OCI-LY7 (cell line): ENCODE results near the gene GPR153. TPM values are rescaled to one million over a fixed set of nuclear protein-coding genes. Genes with fewer than 3 reads are reported as not detected.
A peak's percentile ranks its signal among the peaks of the same experiment; 100 is the strongest.

Source experiments
- BruUV-seq: library from RNA; stranded (reverse); fragments of 400-500 nt; replicated peaks from 2 replicates; lab custom pipeline; 2021; lab: Mats Ljungman, UMichigan
- CTCF ChIA-PET: fragments of 300-600 bp; sonication (Branson Sonifier 250); formaldehyde crosslinking; loops from one replicate; lab custom pipeline; 2022; ENCODE audit warnings: antibody characterized with exemption; ENCODE audit not compliant: unreplicated experiment; lab: Charles Lee
- POLR2A ChIA-PET: fragments of 300-600 bp; sonication (Branson Sonifier 250); formaldehyde crosslinking; loops from one replicate; lab custom pipeline; 2022; ENCODE audit warnings: antibody characterized with exemption; lab: Charles Lee
- DNase-seq: peaks from one replicate; pipeline ENCODE4 v3.0.0-alpha.2; 2015; ENCODE audit warnings: low spot score
- H2AFZ ChIP-seq: fragments of 200-600 bp; sonication (generic), shearing (Covaris generic); 2 replicates; pipeline ENCODE4 v1.6.1; 2014; ENCODE audit warnings: mild to moderate bottlenecking, antibody characterized with exemption, low read length, moderate library complexity
- H3K27ac ChIP-seq: fragments of 200-600 bp; sonication (generic); 2 replicates; pipeline ENCODE4 v1.5.1; 2014; ENCODE audit warnings: mixed run types, low read depth, mild to moderate bottlenecking, moderate library complexity, low read length, inconsistent platforms; ENCODE audit not compliant: poor library complexity, severe bottlenecking
- H3K36me3 ChIP-seq: fragments of 200-600 bp; sonication (generic); 2 replicates; pipeline ENCODE4 v1.6.1; 2014; ENCODE audit warnings: mild to moderate bottlenecking, antibody characterized with exemption, low read length, moderate library complexity, mixed read lengths; ENCODE audit not compliant: insufficient read depth
- H3K4me1 ChIP-seq: fragments of 200-600 bp; sonication (generic); 2 replicates; pipeline ENCODE4 v1.5.1; 2014; ENCODE audit warnings: mild to moderate bottlenecking, low read length; ENCODE audit not compliant: insufficient read depth, poor library complexity, severe bottlenecking
- H3K4me2 ChIP-seq: fragments of 200-600 bp; sonication (generic); 2 replicates; pipeline ENCODE4 v1.6.1; 2014; ENCODE audit warnings: mild to moderate bottlenecking, low read length
- H3K4me3 ChIP-seq: fragments of 200-600 bp; sonication (generic); 2 replicates; pipeline ENCODE4 v1.5.1; 2014; ENCODE audit warnings: mild to moderate bottlenecking, low read depth, low read length; ENCODE audit not compliant: poor library complexity, severe bottlenecking
- H3K79me2 ChIP-seq: fragments of 200-600 bp; sonication (generic); 2 replicates; pipeline ENCODE4 v1.6.1; 2016; ENCODE audit warnings: low read depth, mild to moderate bottlenecking, low read length, moderate library complexity, mixed read lengths; ENCODE audit not compliant: insufficient read depth
- H3K9me2 ChIP-seq: fragments of 200-600 bp; sonication (generic); 2 replicates; pipeline ENCODE4 v1.6.1; 2016; ENCODE audit warnings: mild to moderate bottlenecking, low read length, mixed read lengths; ENCODE audit not compliant: insufficient read depth
- H3K9me3 ChIP-seq: fragments of 200-600 bp; sonication (generic); 2 replicates; pipeline ENCODE4 v1.6.1; 2014; ENCODE audit warnings: mild to moderate bottlenecking, mixed run types, low read length, mixed read lengths
- H4K20me1 ChIP-seq: fragments of 200-600 bp; sonication (generic); 2 replicates; pipeline ENCODE4 v1.6.1; 2014; ENCODE audit warnings: mild to moderate bottlenecking, antibody characterized with exemption, low read length, moderate library complexity, mixed read lengths; ENCODE audit not compliant: insufficient read depth
- EZH2phosphoT487 ChIP-seq: fragments of 200-600 bp; sonication (generic); IDR thresholded peaks from 2 replicates; pipeline ENCODE4 v1.6.1; 2018; ENCODE audit warnings: low read depth, borderline replicate concordance, mild to moderate bottlenecking, mixed run types, antibody characterized with exemption, low read length, moderate library complexity, mixed read lengths
- intact Hi-C: fragments of 100-400 bp; cut with micrococcal nuclease; formaldehyde crosslinking; loops from one replicate; pipeline ENCODE4 v1.10.0; 2022; ENCODE audit not compliant: unreplicated experiment
- total RNA-seq, 2 experiments: library from RNA; depleted of rRNA in 1 of 2; stranded (reverse); fragments of >200 nt in 1 of 2; shearing (Covaris generic) in 1 of 2; gene quantifications; 2 replicates each; pipeline ENCODE4 v1.2.3, GENCODE V29; 2014 to 2022
- TF ChIP-seq, protein P1 (sequence below): fragments of 200-600 bp; sonication (generic); conservative IDR thresholded peaks from 2 replicates; pipeline ENCODE4 v1.5.1; 2014; ENCODE audit warnings: mild to moderate bottlenecking, antibody characterized with exemption, low read length, moderate library complexity, mixed read lengths

The GPR153 gene
- total RNA-seq, 2 experiments from 2014 or later = not detected

DNA sequence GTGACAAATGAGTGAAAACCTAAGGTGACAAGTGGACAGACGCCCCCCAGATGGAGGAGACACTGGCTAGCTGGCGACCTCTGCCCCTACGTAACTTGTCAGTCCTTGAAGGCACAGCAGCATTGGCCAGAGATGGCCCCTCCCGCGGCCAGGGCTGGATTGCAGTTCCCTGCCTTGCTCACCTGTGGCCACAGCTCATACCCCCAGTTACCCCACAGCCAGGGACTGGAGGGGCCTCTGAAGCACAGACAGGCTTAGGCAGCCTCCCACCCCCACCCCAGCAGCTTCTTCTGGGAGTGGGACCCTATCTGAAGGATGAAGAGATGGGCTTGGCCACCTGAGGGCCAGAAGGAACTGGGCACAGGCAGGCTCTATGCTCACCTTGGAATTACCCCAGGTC is 13.2 kb downstream of the GPR153 start:
- no TSS peak for BruUV-seq
- H3K79me2 ChIP-seq = no peaks in the 10 kb centered on the region
- H2AFZ ChIP-seq = no peak overlapping the region
- no peak overlapping the region for H3K4me3 ChIP-seq
- no peaks in the 10 kb centered on the region for H3K9me2 ChIP-seq
- no peaks in the 10 kb centered on the region for H3K36me3 ChIP-seq
- no peak for TF ChIP-seq EZH2phosphoT487
- TF ChIP-seq, protein P1, sequence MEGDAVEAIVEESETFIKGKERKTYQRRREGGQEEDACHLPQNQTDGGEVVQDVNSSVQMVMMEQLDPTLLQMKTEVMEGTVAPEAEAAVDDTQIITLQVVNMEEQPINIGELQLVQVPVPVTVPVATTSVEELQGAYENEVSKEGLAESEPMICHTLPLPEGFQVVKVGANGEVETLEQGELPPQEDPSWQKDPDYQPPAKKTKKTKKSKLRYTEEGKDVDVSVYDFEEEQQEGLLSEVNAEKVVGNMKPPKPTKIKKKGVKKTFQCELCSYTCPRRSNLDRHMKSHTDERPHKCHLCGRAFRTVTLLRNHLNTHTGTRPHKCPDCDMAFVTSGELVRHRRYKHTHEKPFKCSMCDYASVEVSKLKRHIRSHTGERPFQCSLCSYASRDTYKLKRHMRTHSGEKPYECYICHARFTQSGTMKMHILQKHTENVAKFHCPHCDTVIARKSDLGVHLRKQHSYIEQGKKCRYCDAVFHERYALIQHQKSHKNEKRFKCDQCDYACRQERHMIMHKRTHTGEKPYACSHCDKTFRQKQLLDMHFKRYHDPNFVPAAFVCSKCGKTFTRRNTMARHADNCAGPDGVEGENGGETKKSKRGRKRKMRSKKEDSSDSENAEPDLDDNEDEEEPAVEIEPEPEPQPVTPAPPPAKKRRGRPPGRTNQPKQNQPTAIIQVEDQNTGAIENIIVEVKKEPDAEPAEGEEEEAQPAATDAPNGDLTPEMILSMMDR = no peak
- H4K20me1 ChIP-seq = no peaks in the 10 kb centered on the region
- CTCF ChIA-PET = interaction anchor here (1.1 kb wide), 1 partner anchor 9 kb away, joined by 3 read pairs; no protein-coding TSS in a partner anchor
- no peaks in the 10 kb centered on the region for H3K4me1 ChIP-seq
- DNase-seq = no peak
- intact Hi-C loops = loop anchor here (2.0 to 10.0 kb wide), 4 partner anchors 110 to 187 kb away; no protein-coding TSS in a partner anchor
- POLR2A ChIA-PET = interaction anchor here (0.6 to 1.1 kb wide), 2 partner anchors 159 to 165 kb away, joined by 3 to 4 read pairs; no protein-coding TSS in a partner anchor
- H3K4me2 ChIP-seq = no peak overlapping the region
- no peaks in the 10 kb centered on the region for H3K9me3 ChIP-seq
- no peak overlapping the region for H3K27ac ChIP-seq

DNA sequence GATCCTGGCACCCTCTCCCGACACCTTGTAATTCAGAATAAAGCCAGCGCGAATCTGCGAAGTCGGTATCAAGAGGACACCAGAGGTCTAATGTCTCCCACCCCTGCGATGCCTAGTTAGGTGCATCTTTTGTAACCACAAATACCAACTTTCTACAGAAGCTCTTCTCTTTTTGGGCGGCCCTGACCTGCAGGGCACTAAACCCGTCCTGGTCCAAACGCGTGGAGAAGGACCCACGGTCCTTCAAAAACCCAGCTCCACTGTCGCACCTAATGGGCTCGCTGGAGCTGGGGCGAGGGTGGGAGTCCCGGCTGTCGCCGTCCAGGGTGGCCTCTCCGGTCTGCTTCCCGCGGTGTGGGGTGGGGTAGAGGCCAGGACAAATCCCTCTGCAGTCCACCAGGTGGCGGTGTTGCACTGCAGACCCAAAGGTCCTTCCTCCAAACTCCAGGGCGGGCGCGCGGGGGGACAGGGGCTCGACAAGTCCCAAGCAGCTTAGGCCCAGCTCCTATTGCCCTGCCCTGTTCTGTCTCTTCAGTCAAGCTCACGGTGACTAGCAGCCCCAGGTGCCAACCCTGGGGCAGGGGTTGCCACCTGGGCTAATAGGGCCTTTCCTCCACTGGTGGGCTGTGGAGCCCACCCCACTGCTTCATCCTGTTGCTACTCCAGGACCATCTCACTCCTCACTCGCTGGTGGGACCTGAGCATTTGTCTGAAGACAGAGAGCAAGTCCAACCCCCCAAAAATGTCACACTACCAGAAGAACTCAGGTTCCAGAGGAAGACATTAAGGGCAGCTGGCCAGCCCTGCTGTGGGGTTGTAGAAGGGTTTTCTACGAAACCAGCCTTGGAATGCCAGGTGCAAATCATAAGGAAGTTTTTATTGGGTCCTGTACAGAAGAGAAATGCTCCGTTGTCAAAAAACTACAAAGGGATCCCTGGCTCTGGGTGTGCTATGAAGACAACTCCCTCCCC is 14.1 kb downstream of the GPR153 start:
- no peak overlapping the region for H3K4me2 ChIP-seq

More for the DNA sequence above, 14.1 kb downstream of the GPR153 start:
- Histone ChIP-seq H3K27ac (no peak overlapping the region), H3K4me3 (no peak overlapping the region), H3K79me2 (no peaks in the 10 kb centered on the region), H3K4me1 (no peaks in the 10 kb centered on the region), H2AFZ (no peak overlapping the region), H3K9me2 (no peaks in the 10 kb centered on the region), H3K36me3 (no peaks in the 10 kb centered on the region), H4K20me1 (no peaks in the 10 kb centered on the region), H3K9me3 (no peaks in the 10 kb centered on the region)
- BruUV-seq = no TSS peak
- ChIA-PET CTCF (interaction anchor here (1.1 to 1.3 kb wide), 2 partner anchors 10 to 156 kb away, joined by 3 read pairs; no protein-coding TSS in a partner anchor), POLR2A (interaction anchor here (0.6 kb wide), 1 partner anchor 166 kb away, joined by 3 read pairs; no protein-coding TSS in a partner anchor)
- intact Hi-C loops = loop anchor here (1.0 to 10.0 kb wide), 5 partner anchors 97 to 188 kb away; no protein-coding TSS in a partner anchor
- TF ChIP-seq, protein P1 = peak; percentile 89
- no peak for TF ChIP-seq EZH2phosphoT487
- DNase-seq = peak; percentile 67
